GM19438 (cell line): ENCODE data around the gene SRGAP2.
A peak's percentile ranks its signal among the peaks of the same experiment; 100 is the strongest.
"Not testable (repeated sequence)": the region's sequence is repeated elsewhere in the genome, so short reads cannot be mapped to it uniquely, and the experiment has no call there.

ENCODE experiments used
- ATAC-seq: cut with Tn5 transposase; IDR thresholded peaks from one replicate; pipeline ENCODE4 v1.9.1; 2021; ENCODE audit warnings: low read depth; ENCODE audit not compliant: unreplicated experiment

SRGAP2 gene

DNA sequence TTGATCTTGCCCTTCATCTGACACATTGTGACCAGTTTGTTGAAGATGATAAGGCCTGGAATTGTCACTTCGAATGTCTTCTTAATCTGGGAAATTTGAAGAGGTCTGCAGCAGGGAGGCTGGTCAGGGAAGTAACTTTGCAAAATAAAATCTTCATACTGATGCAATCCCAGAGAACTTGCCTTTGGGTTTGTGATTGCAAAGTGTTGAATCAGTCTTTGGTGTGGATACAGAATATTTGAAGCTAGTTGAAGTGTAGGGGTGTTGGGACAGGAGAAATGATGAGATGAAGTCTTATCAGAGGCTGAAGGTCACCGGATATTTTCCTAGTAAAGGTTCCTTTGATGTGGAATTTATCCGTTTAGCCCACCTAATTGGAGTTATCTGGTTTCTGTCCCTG is 42.1 kb downstream of the SRGAP2 start:
- not testable (repeated sequence) for ATAC-seq

DNA sequence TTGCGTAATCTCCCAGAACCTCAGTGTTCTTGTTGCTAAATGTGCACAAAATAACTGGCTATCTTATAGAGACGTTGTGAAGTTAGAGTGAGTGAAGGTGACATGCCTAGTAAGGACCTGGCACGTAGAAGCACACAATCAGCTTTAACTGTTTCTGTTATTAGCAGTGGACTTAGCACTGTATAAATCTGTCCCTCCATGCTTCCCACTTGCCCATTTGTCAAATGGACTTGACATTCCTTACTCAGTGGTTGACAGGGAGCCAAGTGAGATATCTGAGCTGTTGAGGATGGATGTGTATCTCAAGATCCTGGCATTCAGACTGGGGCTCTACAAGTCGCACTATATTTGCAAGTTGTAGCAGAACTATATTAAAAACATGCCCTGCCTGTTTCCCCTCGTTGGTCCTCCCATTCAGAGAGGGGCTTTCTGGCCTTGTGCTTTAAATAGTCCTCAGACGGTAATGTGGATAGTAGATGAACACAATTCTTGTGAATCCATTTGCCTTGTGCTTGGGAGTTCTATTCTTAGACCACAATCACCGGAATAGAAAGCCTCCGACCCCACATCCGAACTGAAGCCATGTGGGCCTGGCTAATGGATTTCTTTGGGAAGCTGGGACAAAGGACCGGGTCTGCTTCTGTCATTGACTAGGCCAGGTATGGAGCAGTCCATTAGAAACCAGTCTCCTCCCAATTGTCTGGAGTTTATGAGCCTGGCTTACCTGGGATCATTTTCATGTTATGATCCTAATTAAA is 43.0 kb downstream of the SRGAP2 start:
- ATAC-seq = not testable (repeated sequence)

DNA sequence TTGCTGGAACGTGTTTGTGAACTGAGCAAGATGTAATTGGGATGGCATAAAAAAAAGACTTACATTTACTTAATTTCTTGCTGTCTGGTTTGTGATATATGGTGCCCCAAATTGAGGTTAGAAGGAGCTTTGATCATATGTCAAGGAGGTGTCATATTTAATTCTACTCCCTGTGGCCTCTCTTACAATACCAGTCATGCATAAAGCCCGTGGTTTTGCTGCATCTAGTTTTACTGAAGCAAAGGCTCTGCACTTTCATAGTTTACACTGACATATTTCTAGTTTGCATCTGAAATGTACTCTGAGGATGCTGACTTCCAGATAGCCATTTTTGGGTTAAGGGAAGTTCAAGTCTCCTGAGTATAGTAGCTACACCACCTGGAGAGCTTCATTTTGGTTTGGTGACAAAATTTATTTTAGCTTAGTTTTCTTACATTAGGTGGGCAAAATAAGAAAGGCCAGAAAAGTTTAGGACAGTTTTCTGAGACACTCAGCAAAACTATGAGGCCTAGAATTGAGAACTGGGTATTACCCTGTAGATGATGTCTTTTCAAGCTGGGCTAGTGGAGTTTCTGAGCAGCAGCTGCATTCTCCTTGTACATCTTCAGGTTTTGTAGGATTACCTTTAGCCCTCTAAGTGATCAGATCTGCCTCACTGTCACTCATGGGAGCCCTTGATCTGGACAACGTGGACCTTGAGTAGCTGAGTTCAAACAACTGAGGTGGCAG is 47.8 kb downstream of the SRGAP2 start:
- peak; percentile 62 for ATAC-seq

DNA sequence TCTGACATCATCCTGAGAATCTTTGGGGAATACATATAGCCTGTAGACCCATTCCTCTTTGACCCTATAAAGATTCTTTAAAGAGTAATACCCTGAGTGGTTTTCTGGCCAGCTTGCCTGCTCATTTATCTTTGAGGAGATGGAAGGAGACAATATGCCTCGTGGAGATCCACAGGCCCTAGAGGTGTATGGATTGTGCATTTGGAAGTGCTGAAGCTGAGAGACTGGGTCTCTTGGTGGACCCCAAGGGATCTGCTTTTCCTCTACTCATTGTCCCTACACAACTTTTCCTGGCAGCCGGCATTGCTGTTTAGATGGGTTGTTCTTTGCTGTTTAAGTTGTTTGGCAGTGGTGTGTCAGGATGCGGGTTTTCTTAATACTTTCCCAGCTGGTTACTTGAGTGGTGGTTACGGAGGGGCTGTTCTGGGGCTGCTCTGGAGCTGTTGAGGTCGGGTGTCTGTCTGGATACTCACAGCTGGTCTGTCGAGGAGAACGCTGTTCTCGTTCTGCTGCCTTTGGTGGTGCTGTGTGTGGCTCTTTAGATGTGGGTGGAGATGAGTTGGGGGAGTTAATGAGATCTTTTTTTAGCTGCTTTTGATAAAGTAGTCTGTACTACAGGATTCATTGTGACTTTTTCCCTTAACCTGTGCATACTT is 49.5 kb downstream of the SRGAP2 start:
- ATAC-seq = not testable (repeated sequence)
